ENCODE measurements around the gene GJB6. TPM values are rescaled to one million over a fixed set of nuclear protein-coding genes. Genes with fewer than 3 reads are reported as not detected.

Gene GJB6
- total RNA-seq, 6 experiments from 2014 or later: not detected

- Mint-ChIP-seq H3K27ac (no peak overlapping the region), H3K27me3 (ENCODE audit: insufficient read depth) (peaks cover 60% of the 10 kb centered on the region), H3K4me1 (ENCODE audit: low read depth) (peaks cover 9% of the 10 kb centered on the region), H3K9me3 (no peaks in the 10 kb centered on the region), H3K4me3 (no peak overlapping the region), H3K36me3 (ENCODE audit: low read depth) (no peaks in the 10 kb centered on the region)
- peak; percentile 40 for DNase-seq
- no peak for TF ChIP-seq CTCF (IDR thresholded peaks at IDR 0.05)
Measured at GRCh38 chr13:20190481-20191310, 41.4 kb downstream of the GJB6 start.

GRCh38 chr13:20190076-20190475 lies 42.0 kb downstream of the GJB6 start:
- no peak overlapping the region for H3K27ac Mint-ChIP-seq
- DNase-seq: no peak
- H3K4me3 Mint-ChIP-seq: no peak overlapping the region
- H3K36me3 Mint-ChIP-seq (ENCODE audit: low read depth): no peaks in the 10 kb centered on the region
- TF ChIP-seq CTCF (IDR thresholded peaks at IDR 0.05): no peak
- H3K4me1 Mint-ChIP-seq (ENCODE audit: low read depth): peaks cover 9% of the 10 kb centered on the region
- H3K27me3 Mint-ChIP-seq (ENCODE audit: insufficient read depth): peaks cover 58% of the 10 kb centered on the region
- no peaks in the 10 kb centered on the region for H3K9me3 Mint-ChIP-seq

DNA sequence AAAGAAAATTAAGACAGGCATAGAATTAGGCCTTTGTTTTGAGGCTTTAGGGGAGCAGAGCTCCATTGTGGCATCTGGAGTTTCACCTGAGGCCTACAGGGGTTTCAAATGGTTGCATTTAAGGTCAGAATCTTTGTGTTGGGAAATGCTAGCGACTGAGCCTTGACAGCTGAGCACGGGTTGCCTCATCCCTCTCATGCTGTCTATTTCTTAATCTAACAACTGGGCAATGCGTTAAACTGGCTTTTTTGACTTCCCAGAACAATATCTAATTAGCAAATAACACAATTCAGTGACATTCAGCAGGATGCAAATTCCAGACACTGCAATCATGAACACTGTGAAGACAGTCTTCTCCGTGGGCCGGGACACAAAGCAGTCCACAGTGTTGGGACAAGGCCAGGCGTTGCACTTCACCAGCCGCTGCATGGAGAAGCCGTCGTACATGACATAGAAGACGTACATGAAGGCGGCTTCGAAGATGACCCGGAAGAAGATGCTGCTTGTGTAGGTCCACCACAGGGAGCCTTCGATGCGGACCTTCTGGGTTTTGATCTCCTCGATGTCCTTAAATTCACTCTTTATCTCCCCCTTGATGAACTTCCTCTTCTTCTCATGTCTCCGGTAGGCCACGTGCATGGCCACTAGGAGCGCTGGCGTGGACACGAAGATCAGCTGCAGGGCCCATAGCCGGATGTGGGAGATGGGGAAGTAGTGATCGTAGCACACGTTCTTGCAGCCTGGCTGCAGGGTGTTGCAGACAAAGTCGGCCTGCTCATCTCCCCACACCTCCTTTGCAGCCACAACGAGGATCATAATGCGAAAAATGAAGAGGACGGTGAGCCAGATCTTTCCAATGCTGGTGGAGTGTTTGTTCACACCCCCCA lies 43.2 kb downstream of the GJB6 start:
- peaks cover 9% of the 10 kb centered on the region for H3K4me1 Mint-ChIP-seq (ENCODE audit: low read depth)
- DNase-seq: no peak
- H3K27ac Mint-ChIP-seq: no peak overlapping the region
- peaks cover 58% of the 10 kb centered on the region for H3K27me3 Mint-ChIP-seq (ENCODE audit: insufficient read depth)
- 0 out of 2 replicates have a peak, but pooled peaks have one; percentile 27 for TF ChIP-seq CTCF (IDR thresholded peaks at IDR 0.05)
- H3K4me3 Mint-ChIP-seq: no peak overlapping the region
- no peaks in the 10 kb centered on the region for H3K9me3 Mint-ChIP-seq
- H3K36me3 Mint-ChIP-seq (ENCODE audit: low read depth): no peaks in the 10 kb centered on the region

GRCh38 chr13:20186771-20187170 lies 45.3 kb downstream of the GJB6 start:
- H3K27ac Mint-ChIP-seq: no peak overlapping the region
- no peaks in the 10 kb centered on the region for H3K36me3 Mint-ChIP-seq (ENCODE audit: low read depth)
- H3K4me3 Mint-ChIP-seq: no peak overlapping the region
- no peak for DNase-seq
- H3K4me1 Mint-ChIP-seq (ENCODE audit: low read depth): peaks cover 9% of the 10 kb centered on the region
- no peaks in the 10 kb centered on the region for H3K9me3 Mint-ChIP-seq
- H3K27me3 Mint-ChIP-seq (ENCODE audit: insufficient read depth): peaks cover 54% of the 10 kb centered on the region
- TF ChIP-seq CTCF (IDR thresholded peaks at IDR 0.05): no peak

DNA sequence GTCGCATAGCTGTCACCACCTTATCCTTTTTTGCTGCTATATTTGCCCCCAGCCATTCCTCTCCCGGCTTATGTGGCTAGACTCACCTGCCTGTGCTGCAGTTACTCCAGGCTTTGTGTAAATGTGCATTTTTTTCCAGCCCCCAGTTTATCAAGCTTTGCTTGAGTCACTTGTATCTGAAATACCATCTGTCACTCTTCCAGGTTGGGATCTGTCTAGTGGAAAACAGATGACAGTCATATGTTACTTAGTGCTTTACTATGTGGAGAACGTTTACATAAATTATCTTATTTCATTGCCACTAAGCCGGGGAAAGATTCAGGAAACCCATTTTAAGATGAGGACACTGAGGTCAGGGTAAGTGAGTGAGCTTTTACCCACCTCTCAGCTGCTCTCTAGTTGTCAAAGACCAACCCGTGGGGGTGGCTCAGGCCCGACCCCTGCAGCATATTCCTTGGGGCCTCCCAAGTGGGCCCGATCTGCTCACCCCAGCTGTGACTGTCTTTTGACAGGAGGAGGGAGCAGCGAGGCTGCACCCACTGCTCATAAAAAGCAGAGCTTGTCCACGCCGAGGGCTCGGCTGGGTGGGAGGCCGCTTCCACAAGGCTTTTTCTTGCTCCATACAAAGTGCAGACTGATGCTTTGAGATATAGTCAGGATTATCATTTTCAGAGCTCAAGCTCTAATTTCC lies 46.6 kb downstream of the GJB6 start:
- no peak for DNase-seq

More for the DNA sequence above, 46.6 kb downstream of the GJB6 start:
- Mint-ChIP-seq H3K4me1 (ENCODE audit: low read depth) (peaks cover 4% of the 10 kb centered on the region), H3K9me3 (no peaks in the 10 kb centered on the region), H3K4me3 (no peak overlapping the region), H3K27me3 (ENCODE audit: insufficient read depth) (peaks cover 51% of the 10 kb centered on the region), H3K27ac (no peak overlapping the region), H3K36me3 (ENCODE audit: low read depth) (no peaks in the 10 kb centered on the region)
- no peak for TF ChIP-seq CTCF (IDR thresholded peaks at IDR 0.05)
